Posterior cingulate gyrus (tissue), 11 donors: Measurements from ENCODE around the gene HEMGN.
A peak's percentile ranks its signal among the peaks of the same experiment; 100 is the strongest.

Source experiments
- DNase-seq, 10 donors: peaks; one replicate each; pipeline versions ENCODE4 v3.0.0 to v3.0.0-alpha.2; 2020 to 2021; ENCODE audit warnings: mixed read lengths in 3 of 10
- intact Hi-C: fragments of 100-400 bp; cut with DNase I; formaldehyde crosslinking; loops from one replicate; pipeline ENCODE4 v1.15.1; 2023

HEMGN gene

GRCh38 chr9:97934321-97935115 lies 3.5 kb downstream of the HEMGN start:
- peak in 1 of 10 donors; percentile 77 for DNase-seq
- intact Hi-C loops, result no loop called here

GRCh38 chr9:97933297-97933998 lies 4.5 kb downstream of the HEMGN start:
- intact Hi-C loops, result no loop called here
- DNase-seq, result no peak

GRCh38 chr9:97930972-97931371 lies 7.0 kb downstream of the HEMGN start:
- intact Hi-C loops, result no loop called here
- DNase-seq, result no peak

- DNase-seq, result no peak
- intact Hi-C loops, result no loop called here
Measured at GRCh38 chr9:97928986-97929604, 8.9 kb downstream of the HEMGN start.

GRCh38 chr9:97925497-97926334 lies 12.3 kb downstream of the HEMGN start:
- intact Hi-C loops, result no loop called here
- no peak for DNase-seq

- no peak for DNase-seq
- intact Hi-C loops, result no loop called here
Measured at GRCh38 chr9:97924386-97924785, 13.6 kb downstream of the HEMGN start.

GRCh38 chr9:97923529-97924108 lies 14.4 kb downstream of the HEMGN start:
- DNase-seq, result peak in 8 of 10 donors; percentile 61 to 92 (median 72)
- intact Hi-C loops, result loop anchor here (1.0 to 2.0 kb wide), 3 partner anchors 59 to 339 kb away; partner anchors contain the start of gene ANP32B

GRCh38 chr9:97921959-97922724 lies 15.8 kb downstream of the HEMGN start, which contains the start of gene TRMO:
TRMO (minus strand) TSS chr9:97922500; CDS start chr9:97922493, 7 bp downstream.
- intact Hi-C loops, result loop anchor here (2.0 kb wide), 2 partner anchors 61 to 341 kb away; partner anchors contain the start of gene ANP32B
- peak; percentile 92 to 99 (median 95) for DNase-seq

- no peak for DNase-seq
- intact Hi-C loops, result no loop called here
Measured at GRCh38 chr9:97919217-97919813, 18.7 kb downstream of the HEMGN start.

GRCh38 chr9:97918611-97919010 lies 19.4 kb downstream of the HEMGN start:
- DNase-seq, result no peak
- intact Hi-C loops, result no loop called here

- intact Hi-C loops, result no loop called here
- DNase-seq, result no peak
Measured at GRCh38 chr9:97911970-97912369, 26.0 kb downstream of the HEMGN start.

GRCh38 chr9:97911528-97911927 lies 26.4 kb downstream of the HEMGN start:
- DNase-seq, result no peak
- intact Hi-C loops, result no loop called here

GRCh38 chr9:97910357-97910756 lies 27.6 kb downstream of the HEMGN start:
- no peak for DNase-seq
- intact Hi-C loops, result no loop called here

GRCh38 chr9:97908705-97909104 lies 29.3 kb downstream of the HEMGN start:
- intact Hi-C loops, result no loop called here
- DNase-seq, result no peak

GRCh38 chr9:97907632-97908031 lies 30.3 kb downstream of the HEMGN start:
- no peak for DNase-seq
- intact Hi-C loops, result no loop called here

- peak in 1 of 10 donors; percentile 79 for DNase-seq
- intact Hi-C loops, result no loop called here
Measured at GRCh38 chr9:97907046-97907445, 30.9 kb downstream of the HEMGN start.

- peak in 9 of 10 donors; percentile 13 to 92 (median 44) for DNase-seq
- intact Hi-C loops, result no loop called here
Measured at GRCh38 chr9:97906236-97906831, 31.6 kb downstream of the HEMGN start.

GRCh38 chr9:97905228-97905627 lies 32.7 kb downstream of the HEMGN start:
- no peak for DNase-seq
- intact Hi-C loops, result no loop called here
